DOHH2 (cell line): ENCODE data around the gene TDRD7.

ENCODE experiments used
- H3F3A ChIP-seq: fragments of 200-600 bp; sonication (generic), shearing (Covaris generic); 2 replicates; pipeline ENCODE4 v1.6.0; 2016; ENCODE audit warnings: antibody characterized with exemption, mild to moderate bottlenecking; ENCODE audit not compliant: control insufficient read depth, insufficient read depth
- H3K27ac ChIP-seq: fragments of 200-600 bp; sonication (generic); 2 replicates; pipeline ENCODE4 v1.5.1; 2014; ENCODE audit warnings: low read depth, mild to moderate bottlenecking, low read length, moderate library complexity
- H3K27me3 ChIP-seq: fragments of 200-600 bp; sonication (generic); 2 replicates; pipeline ENCODE4 v1.6.1; 2014; ENCODE audit warnings: mild to moderate bottlenecking, low read length, mixed read lengths; ENCODE audit not compliant: control insufficient read depth
- H3K36me3 ChIP-seq: fragments of 200-600 bp; sonication (generic); 2 replicates; pipeline ENCODE4 v1.6.1; 2014; ENCODE audit warnings: mild to moderate bottlenecking, low read length, moderate library complexity, mixed read lengths; ENCODE audit not compliant: control insufficient read depth
- H3K4me1 ChIP-seq: fragments of 200-600 bp; sonication (generic); 2 replicates; pipeline ENCODE4 v1.6.1; 2014; ENCODE audit warnings: mild to moderate bottlenecking, low read length, mixed read lengths; ENCODE audit not compliant: control insufficient read depth
- H3K4me2 ChIP-seq: fragments of 200-600 bp; sonication (generic); 2 replicates; pipeline ENCODE4 v1.6.0; 2014; ENCODE audit warnings: mild to moderate bottlenecking, low read length, moderate library complexity
- H3K4me3 ChIP-seq: fragments of 200-600 bp; sonication (generic); 2 replicates; pipeline ENCODE4 v1.5.1; 2014; ENCODE audit warnings: mild to moderate bottlenecking, low read length, mixed read lengths
- H3K79me2 ChIP-seq: fragments of 200-600 bp; sonication (generic); 2 replicates; pipeline ENCODE4 v1.6.1; 2014; ENCODE audit warnings: mild to moderate bottlenecking, low read length, mixed read lengths; ENCODE audit not compliant: control insufficient read depth
- H3K9me2 ChIP-seq: fragments of 200-600 bp; sonication (generic); replicated peaks from 2 replicates; pipeline ENCODE4 v1.6.1; 2014; ENCODE audit warnings: mild to moderate bottlenecking, low read length, mixed read lengths; ENCODE audit not compliant: control insufficient read depth
- H3K9me3 ChIP-seq: fragments of 200-600 bp; sonication (generic); 2 replicates; pipeline ENCODE4 v1.6.1; 2014; ENCODE audit warnings: antibody characterized with exemption, low read length, mixed read lengths; ENCODE audit not compliant: control insufficient read depth, insufficient read depth
- H4K20me1 ChIP-seq: fragments of 200-600 bp; sonication (generic); 2 replicates; pipeline ENCODE4 v1.6.0; 2014; ENCODE audit warnings: low read depth, mild to moderate bottlenecking, antibody characterized with exemption, low read length, moderate library complexity; ENCODE audit not compliant: control insufficient read depth, insufficient read depth
- EZH2phosphoT487 ChIP-seq: fragments of 200-600 bp; sonication (generic); IDR thresholded peaks from 2 replicates; pipeline ENCODE4 v1.6.1; 2017; ENCODE audit warnings: borderline replicate concordance, mild to moderate bottlenecking, antibody characterized with exemption, low read length, moderate library complexity, mixed read lengths
- TF ChIP-seq, protein P1 (sequence below): fragments of 200-600 bp; sonication (generic); IDR thresholded peaks from one replicate; pipeline ENCODE4 v1.5.1; 2014; ENCODE audit warnings: antibody characterized with exemption, mild to moderate bottlenecking, low read depth, low read length; ENCODE audit not compliant: poor library complexity, severe bottlenecking

The TDRD7 gene

GRCh38 chr9:97531888-97532376 is 120.0 kb downstream of the TDRD7 start:
- Histone ChIP-seq H3K4me1 (no peaks in the 10 kb centered on the region), H3K79me2 (no peaks in the 10 kb centered on the region), H3F3A (no peaks in the 10 kb centered on the region), H3K4me3 (no peak overlapping the region), H3K4me2 (no peak overlapping the region), H3K27ac (no peak overlapping the region), H3K9me3 (no peaks in the 10 kb centered on the region), H3K27me3 (no peaks in the 10 kb centered on the region), H3K36me3 (no peaks in the 10 kb centered on the region), H4K20me1 (no peaks in the 10 kb centered on the region), H3K9me2 (no peaks in the 10 kb centered on the region)
- TF ChIP-seq, protein P1, sequence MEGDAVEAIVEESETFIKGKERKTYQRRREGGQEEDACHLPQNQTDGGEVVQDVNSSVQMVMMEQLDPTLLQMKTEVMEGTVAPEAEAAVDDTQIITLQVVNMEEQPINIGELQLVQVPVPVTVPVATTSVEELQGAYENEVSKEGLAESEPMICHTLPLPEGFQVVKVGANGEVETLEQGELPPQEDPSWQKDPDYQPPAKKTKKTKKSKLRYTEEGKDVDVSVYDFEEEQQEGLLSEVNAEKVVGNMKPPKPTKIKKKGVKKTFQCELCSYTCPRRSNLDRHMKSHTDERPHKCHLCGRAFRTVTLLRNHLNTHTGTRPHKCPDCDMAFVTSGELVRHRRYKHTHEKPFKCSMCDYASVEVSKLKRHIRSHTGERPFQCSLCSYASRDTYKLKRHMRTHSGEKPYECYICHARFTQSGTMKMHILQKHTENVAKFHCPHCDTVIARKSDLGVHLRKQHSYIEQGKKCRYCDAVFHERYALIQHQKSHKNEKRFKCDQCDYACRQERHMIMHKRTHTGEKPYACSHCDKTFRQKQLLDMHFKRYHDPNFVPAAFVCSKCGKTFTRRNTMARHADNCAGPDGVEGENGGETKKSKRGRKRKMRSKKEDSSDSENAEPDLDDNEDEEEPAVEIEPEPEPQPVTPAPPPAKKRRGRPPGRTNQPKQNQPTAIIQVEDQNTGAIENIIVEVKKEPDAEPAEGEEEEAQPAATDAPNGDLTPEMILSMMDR = no peak
- no peak for TF ChIP-seq EZH2phosphoT487

DNA sequence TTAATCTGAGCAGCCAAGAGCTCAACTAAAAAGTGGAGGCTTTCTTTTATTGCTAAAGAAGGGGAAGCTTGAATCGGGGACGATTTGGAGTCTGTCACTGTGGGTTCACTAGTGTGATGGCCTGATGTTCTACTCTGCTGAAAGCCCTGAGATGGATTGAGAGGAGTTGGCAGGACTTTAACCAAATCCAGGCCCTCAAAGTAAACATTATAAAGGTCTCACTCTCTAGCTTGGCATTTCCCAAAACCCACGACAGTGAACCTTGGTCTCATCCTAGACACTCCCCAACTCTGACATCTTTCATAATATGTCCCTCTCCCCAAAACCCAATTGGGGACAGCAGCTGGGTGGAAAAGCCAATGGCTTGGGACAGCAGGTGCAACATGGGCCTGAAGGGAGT is 122.3 kb downstream of the TDRD7 start:
- no peaks in the 10 kb centered on the region for H3K36me3 ChIP-seq
- no peaks in the 10 kb centered on the region for H3K27me3 ChIP-seq
- H3K9me2 ChIP-seq = no peaks in the 10 kb centered on the region
- H3K4me3 ChIP-seq = no peak overlapping the region
- TF ChIP-seq EZH2phosphoT487 = no peak
- TF ChIP-seq, protein P1 = no peak
- no peaks in the 10 kb centered on the region for H4K20me1 ChIP-seq
- H3K4me2 ChIP-seq = no peak overlapping the region
- H3K27ac ChIP-seq = no peak overlapping the region
- H3K9me3 ChIP-seq = no peaks in the 10 kb centered on the region
- H3K4me1 ChIP-seq = no peaks in the 10 kb centered on the region
- no peaks in the 10 kb centered on the region for H3F3A ChIP-seq
- no peaks in the 10 kb centered on the region for H3K79me2 ChIP-seq

- Histone ChIP-seq H3K9me2 (no peaks in the 10 kb centered on the region), H3K36me3 (no peaks in the 10 kb centered on the region), H4K20me1 (no peaks in the 10 kb centered on the region), H3K4me3 (no peak overlapping the region), H3K9me3 (no peaks in the 10 kb centered on the region), H3K27me3 (no peaks in the 10 kb centered on the region), H3K4me1 (no peaks in the 10 kb centered on the region), H3K27ac (no peak overlapping the region), H3F3A (no peaks in the 10 kb centered on the region), H3K79me2 (no peaks in the 10 kb centered on the region), H3K4me2 (no peak overlapping the region)
- TF ChIP-seq, protein P1 = no peak
- no peak for TF ChIP-seq EZH2phosphoT487
Observed at GRCh38 chr9:97534961-97535594, 123.2 kb downstream of the TDRD7 start.
